ENCODE measurements around the gene STAU1. TPM values are rescaled to one million over a fixed set of nuclear protein-coding genes. Genes with fewer than 3 reads are reported as not detected.
"Not testable (repeated sequence)": the region's sequence is repeated elsewhere in the genome, so short reads cannot be mapped to it uniquely, and the experiment has no call there.

Gene STAU1
- polyA plus RNA-seq, 3 donors from 2014 or later: 18.0 to 43.3 (median 18.2) TPM

DNA sequence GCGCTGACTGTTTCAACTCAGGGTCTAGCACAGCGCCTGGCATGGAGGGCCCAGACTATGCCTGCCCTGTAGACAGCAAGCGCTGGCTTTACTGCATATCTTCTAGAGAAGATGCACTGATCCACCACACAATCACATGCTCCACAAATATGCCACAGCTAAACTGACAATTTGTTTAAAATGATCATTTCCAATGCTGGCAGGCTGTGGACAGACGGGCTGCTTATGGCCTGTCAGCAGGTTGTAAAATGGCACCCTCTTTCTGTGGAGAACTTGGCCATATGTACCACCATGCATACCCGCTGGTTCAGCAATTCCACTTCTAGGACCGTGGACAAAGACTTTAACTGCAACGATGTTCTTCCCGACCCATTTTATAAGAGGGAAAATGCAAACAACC lies 40.8 kb downstream of the STAU1 start:
- peaks cover 4 to 22% (median 6%) of the 10 kb centered on the region in 3 donors for H3K36me3 Mint-ChIP-seq
- peaks cover 28 to 46% of the 10 kb centered on the region in 2 donors for H3K4me1 Mint-ChIP-seq
- H3K4me3 Mint-ChIP-seq: no peak overlapping the region
- H3K9me3 Mint-ChIP-seq: no peaks in the 10 kb centered on the region
- H3K27ac Mint-ChIP-seq: peak overlapping the region in 3 of 6 donors; percentile 18 to 46 (median 26)
- peaks cover 0 to 2% (median 0%) of the 10 kb centered on the region in 3 donors for H3K27me3 Mint-ChIP-seq (ENCODE audit: low read depth in 3 of 3)
- DNase-seq: no peak

DNA sequence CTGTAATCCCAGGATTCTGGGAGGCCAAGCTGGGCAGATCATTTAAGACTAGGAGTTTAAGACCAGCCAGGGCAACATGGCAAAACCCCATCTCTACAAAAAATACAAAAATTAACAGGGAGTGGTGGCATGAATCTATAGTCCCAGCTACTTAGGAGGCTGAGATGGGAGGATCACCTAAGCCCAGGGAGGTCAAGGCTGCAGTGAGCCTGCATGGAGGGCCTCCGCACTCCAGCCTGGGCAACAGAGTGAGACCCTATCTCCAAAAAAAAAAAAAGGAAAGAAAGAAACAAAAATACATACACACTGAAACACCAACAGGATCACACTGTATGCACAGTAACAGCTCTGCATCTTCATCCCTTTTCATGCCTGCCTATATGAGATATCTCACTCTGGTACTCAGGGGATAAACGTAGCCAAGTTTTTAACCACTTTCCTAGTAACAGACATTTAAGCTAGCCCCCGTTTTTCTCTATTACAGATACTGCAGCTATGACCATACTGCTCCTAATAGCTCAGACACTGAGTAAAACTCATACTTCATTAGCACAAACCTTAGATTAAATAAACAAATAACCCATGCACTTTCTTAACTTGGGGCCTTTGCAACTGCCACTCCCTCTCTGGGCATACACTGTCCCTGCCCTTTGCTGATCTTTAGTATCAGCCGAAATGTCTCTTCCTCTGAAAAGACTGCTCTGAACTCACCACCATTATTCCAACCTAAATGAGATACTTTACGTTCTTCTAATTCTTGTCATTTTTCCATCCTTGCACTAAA lies 41.5 kb downstream of the STAU1 start:
- H3K36me3 Mint-ChIP-seq: peaks cover 4 to 18% (median 6%) of the 10 kb centered on the region in 3 donors
- H3K4me1 Mint-ChIP-seq: peaks cover 28 to 46% of the 10 kb centered on the region in 2 donors
- peak overlapping the region in 3 of 6 donors; percentile 18 to 32 (median 26) for H3K27ac Mint-ChIP-seq
- H3K9me3 Mint-ChIP-seq: no peaks in the 10 kb centered on the region
- peaks cover 0 to 2% (median 0%) of the 10 kb centered on the region in 3 donors for H3K27me3 Mint-ChIP-seq (ENCODE audit: low read depth in 3 of 3)
- DNase-seq: no peak
- no peak overlapping the region for H3K4me3 Mint-ChIP-seq

DNA sequence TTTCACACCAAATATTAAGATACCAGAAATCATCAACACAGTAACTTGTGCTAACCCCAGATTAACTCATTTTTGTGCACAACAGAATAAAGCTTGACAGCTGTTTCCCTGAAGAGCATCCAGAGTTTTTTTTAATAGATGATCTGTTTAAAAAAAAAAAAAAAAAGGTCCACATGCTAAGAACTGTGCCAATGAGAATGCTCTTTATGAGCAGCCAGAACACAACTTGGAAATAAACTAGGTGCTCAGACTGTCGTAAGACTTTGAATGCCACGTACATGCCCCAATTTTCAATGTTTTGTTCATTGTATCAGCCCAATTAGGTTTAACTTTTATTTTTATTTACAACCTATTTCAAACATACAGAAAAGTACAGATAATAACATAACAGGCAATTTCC lies 47.3 kb downstream of the STAU1 start:
- no peaks in the 10 kb centered on the region for H3K9me3 Mint-ChIP-seq
- peaks cover 0 to 2% (median 0%) of the 10 kb centered on the region in 3 donors for H3K27me3 Mint-ChIP-seq (ENCODE audit: low read depth in 3 of 3)
- DNase-seq: no peak
- peak overlapping the region; percentile 7 to 77 (median 56) for H3K27ac Mint-ChIP-seq
- H3K36me3 Mint-ChIP-seq: peaks cover 0 to 10% (median 4%) of the 10 kb centered on the region in 3 donors
- H3K4me1 Mint-ChIP-seq: peaks cover 26 to 48% of the 10 kb centered on the region in 2 donors
- H3K4me3 Mint-ChIP-seq: no peak overlapping the region

GRCh38 chr20:49140411-49140810 lies 47.7 kb downstream of the STAU1 start:
- DNase-seq: no peak
- peak overlapping the region; percentile 7 to 77 (median 56) for H3K27ac Mint-ChIP-seq
- H3K36me3 Mint-ChIP-seq: peaks cover 0 to 10% (median 5%) of the 10 kb centered on the region in 3 donors
- H3K4me3 Mint-ChIP-seq: peak overlapping the region in 1 of 5 donors; percentile 5
- no peaks in the 10 kb centered on the region for H3K9me3 Mint-ChIP-seq
- H3K27me3 Mint-ChIP-seq (ENCODE audit: low read depth in 3 of 3): no peaks in the 10 kb centered on the region
- peaks cover 26 to 48% of the 10 kb centered on the region in 2 donors for H3K4me1 Mint-ChIP-seq

- H3K9me3 Mint-ChIP-seq: no peaks in the 10 kb centered on the region
- H3K27ac Mint-ChIP-seq: peak overlapping the region in 1 of 6 donors; percentile 40
- peaks cover 0 to 13% (median 9%) of the 10 kb centered on the region in 3 donors for H3K36me3 Mint-ChIP-seq
Measured at GRCh38 chr20:49138431-49138830, 49.7 kb downstream of the STAU1 start.

GRCh38 chr20:49136817-49137571 lies 51.1 kb downstream of the STAU1 start:
- H3K27ac Mint-ChIP-seq: peak overlapping the region in 2 of 6 donors; percentile 28 to 48
- H3K9me3 Mint-ChIP-seq: no peaks in the 10 kb centered on the region
- DNase-seq: no peak
- H3K4me1 Mint-ChIP-seq: peaks cover 9 to 37% of the 10 kb centered on the region in 2 donors
- H3K27me3 Mint-ChIP-seq (ENCODE audit: low read depth in 3 of 3): no peaks in the 10 kb centered on the region
- no peak overlapping the region for H3K4me3 Mint-ChIP-seq
- peaks cover 0 to 18% (median 13%) of the 10 kb centered on the region in 3 donors for H3K36me3 Mint-ChIP-seq

More at GRCh38 chr20:49138431-49138830, 49.7 kb downstream of the STAU1 start:
- DNase-seq: no peak
- no peaks in the 10 kb centered on the region for H3K27me3 Mint-ChIP-seq (ENCODE audit: low read depth in 3 of 3)
- H3K4me1 Mint-ChIP-seq: peaks cover 14 to 34% of the 10 kb centered on the region in 2 donors
- no peak overlapping the region for H3K4me3 Mint-ChIP-seq

- not testable (repeated sequence) for H3K27me3 Mint-ChIP-seq (ENCODE audit: low read depth in 3 of 3)
- peak overlapping the region in 2 of 6 donors; percentile 22 to 56 for H3K27ac Mint-ChIP-seq
Measured at GRCh38 chr20:49134797-49135196, 53.3 kb downstream of the STAU1 start.

DNA sequence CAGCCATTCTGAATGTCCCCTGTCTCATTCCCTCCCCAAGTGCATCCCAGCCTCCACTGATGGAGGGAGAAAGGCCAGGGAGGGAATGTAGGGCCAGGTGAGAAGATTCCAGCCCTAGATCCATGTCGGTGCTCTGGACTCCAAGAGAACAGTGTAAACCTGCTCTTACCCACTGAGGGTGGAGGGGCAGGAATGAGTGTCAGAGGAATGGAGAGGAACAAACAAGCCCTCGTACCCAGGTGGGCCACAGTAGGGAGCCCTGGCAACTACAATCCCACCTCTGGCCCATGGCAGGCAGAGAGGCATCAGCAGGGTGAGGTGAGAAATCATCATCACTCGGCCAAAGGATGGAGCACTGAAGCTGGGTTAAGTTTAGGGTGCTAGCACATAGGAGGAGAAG lies 54.6 kb downstream of the STAU1 start:
- H3K27ac Mint-ChIP-seq: peak overlapping the region in 5 of 6 donors; percentile 18 to 62 (median 49)
- H3K36me3 Mint-ChIP-seq: peaks cover 5 to 22% (median 16%) of the 10 kb centered on the region in 3 donors
- no peak for DNase-seq

More at GRCh38 chr20:49134797-49135196, 53.3 kb downstream of the STAU1 start:
- not testable (repeated sequence) for H3K9me3 Mint-ChIP-seq, H3K4me3 Mint-ChIP-seq, DNase-seq
- peaks cover 5 to 22% (median 16%) of the 10 kb centered on the region in 3 donors for H3K36me3 Mint-ChIP-seq
- peaks cover 5 to 31% of the 10 kb centered on the region in 2 donors for H3K4me1 Mint-ChIP-seq

DNA sequence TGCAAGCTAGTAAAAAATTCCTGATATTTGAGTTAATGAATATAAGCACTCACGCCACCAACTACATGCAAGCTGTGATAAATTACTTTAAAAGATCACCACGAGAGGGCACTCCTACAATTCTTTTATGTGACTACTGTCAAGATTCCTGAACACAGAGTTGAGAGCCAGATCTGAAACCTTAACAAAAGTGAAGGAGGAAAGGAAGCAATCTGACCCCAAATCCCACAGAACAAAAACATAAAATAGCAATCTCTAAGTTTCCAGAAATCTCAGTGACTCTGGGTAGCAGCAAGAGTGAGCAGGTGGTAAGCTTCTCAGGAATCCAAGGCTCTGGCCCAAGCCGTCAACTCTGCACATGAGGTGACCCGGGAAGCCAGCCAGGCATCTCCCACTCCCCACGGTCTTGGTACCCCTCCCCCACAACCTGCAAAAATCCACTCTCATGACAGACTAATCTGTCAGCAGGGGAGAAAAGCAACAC lies 55.1 kb downstream of the STAU1 start:
- Mint-ChIP-seq H3K4me3 (no peak overlapping the region), H3K9me3 (no peaks in the 10 kb centered on the region), H3K4me1 (peaks cover 3 to 20% of the 10 kb centered on the region in 2 donors), H3K27me3 (ENCODE audit: low read depth in 3 of 3) (no peaks in the 10 kb centered on the region), H3K36me3 (peaks cover 5 to 19% (median 14%) of the 10 kb centered on the region in 3 donors), H3K27ac (peak overlapping the region; percentile 25 to 85 (median 62))
- DNase-seq: peak; percentile 41 to 52 (median 44)

More for the DNA sequence above, 54.6 kb downstream of the STAU1 start:
- peaks cover 5 to 26% of the 10 kb centered on the region in 2 donors for H3K4me1 Mint-ChIP-seq
- no peak overlapping the region for H3K4me3 Mint-ChIP-seq
- H3K27me3 Mint-ChIP-seq (ENCODE audit: low read depth in 3 of 3): no peaks in the 10 kb centered on the region
- H3K9me3 Mint-ChIP-seq: no peaks in the 10 kb centered on the region

DNA sequence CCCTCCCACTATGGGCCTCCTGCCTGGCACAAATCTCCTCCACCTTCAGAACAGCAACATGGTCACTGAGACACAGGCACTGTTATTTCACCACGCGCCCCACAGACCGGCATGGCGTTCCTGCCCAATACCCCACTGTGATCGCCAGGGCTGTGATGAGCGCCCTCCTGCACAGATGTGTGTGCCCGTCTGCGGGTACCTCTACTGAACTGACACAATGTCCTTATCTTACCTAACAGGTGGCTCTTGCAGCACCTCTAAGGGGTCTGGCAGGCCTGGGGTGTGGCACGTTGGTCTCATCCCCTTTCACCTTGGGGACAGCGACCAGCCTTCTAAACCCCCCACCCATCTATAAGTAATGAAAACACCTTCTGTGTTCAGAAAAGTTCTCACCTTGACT lies 64.2 kb downstream of the STAU1 start:
- Mint-ChIP-seq H3K4me1 (peaks cover 0 to 2% of the 10 kb centered on the region in 2 donors), H3K4me3 (no peak overlapping the region), H3K27ac (peak overlapping the region in 3 of 6 donors; percentile 45 to 87 (median 79)), H3K36me3 (peaks cover 11 to 37% (median 20%) of the 10 kb centered on the region in 3 donors), H3K27me3 (ENCODE audit: low read depth in 3 of 3) (no peaks in the 10 kb centered on the region), H3K9me3 (no peaks in the 10 kb centered on the region)
- no peak for DNase-seq

- H3K4me1 Mint-ChIP-seq: peaks cover 0 to 2% of the 10 kb centered on the region in 2 donors
- no peak overlapping the region for H3K27ac Mint-ChIP-seq
- no peaks in the 10 kb centered on the region for H3K9me3 Mint-ChIP-seq
- peaks cover 17 to 48% (median 26%) of the 10 kb centered on the region in 3 donors for H3K36me3 Mint-ChIP-seq
- no peak overlapping the region for H3K4me3 Mint-ChIP-seq
- no peak for DNase-seq
- H3K27me3 Mint-ChIP-seq (ENCODE audit: low read depth in 3 of 3): peaks cover 0 to 2% (median 0%) of the 10 kb centered on the region in 3 donors
Measured at GRCh38 chr20:49122920-49123319, 65.2 kb downstream of the STAU1 start.

DNA sequence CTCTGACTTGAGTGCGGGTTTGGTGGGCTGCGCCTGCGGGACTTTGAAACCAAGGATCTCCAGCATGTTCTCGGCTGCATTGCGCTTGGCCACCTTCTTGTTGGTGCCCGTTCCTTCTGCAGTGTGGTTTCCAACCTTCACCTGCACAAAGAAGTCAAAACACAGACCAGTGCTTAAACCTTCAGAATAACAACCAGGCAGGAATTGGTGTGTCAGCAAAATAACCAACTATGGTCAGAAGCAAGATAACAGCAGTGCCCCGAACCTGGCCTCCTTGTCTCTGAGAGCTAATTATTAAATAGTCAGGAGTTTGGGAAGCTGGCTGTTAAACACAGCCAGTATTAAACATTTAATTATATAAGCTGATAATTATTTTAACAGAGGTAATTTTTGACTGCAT lies 68.1 kb downstream of the STAU1 start:
- Mint-ChIP-seq H3K36me3 (peaks cover 18 to 61% (median 26%) of the 10 kb centered on the region in 3 donors), H3K27me3 (ENCODE audit: low read depth in 3 of 3) (peaks cover 0 to 4% (median 0%) of the 10 kb centered on the region in 3 donors), H3K27ac (no peak overlapping the region), H3K4me3 (no peak overlapping the region), H3K4me1 (peaks cover 0 to 2% of the 10 kb centered on the region in 2 donors), H3K9me3 (no peaks in the 10 kb centered on the region)
- DNase-seq: no peak

DNA sequence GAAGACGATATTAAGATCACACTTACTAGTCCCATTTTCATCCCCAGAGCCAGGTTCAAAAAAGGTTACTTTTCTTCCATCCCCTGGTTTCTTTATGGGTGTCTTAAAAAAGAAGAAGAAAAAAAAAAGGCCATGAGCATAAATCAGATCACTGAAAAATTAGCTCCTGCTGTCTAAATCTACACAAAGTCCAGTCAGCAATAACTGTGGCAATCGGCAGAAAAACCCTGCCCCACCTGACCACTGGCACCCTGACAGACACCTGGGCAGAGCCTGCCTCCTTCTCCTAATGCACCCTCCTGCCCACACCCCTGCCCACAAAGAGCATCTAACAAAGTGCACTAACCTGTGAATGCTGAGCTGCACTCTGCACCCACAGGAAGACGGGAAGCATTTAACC lies 69.8 kb downstream of the STAU1 start:
- H3K36me3 Mint-ChIP-seq: peaks cover 25 to 64% (median 25%) of the 10 kb centered on the region in 3 donors
- no peak overlapping the region for H3K4me3 Mint-ChIP-seq
- DNase-seq: no peak
- H3K27ac Mint-ChIP-seq: peak overlapping the region in 1 of 6 donors; percentile 56
- peaks cover 0 to 2% of the 10 kb centered on the region in 2 donors for H3K4me1 Mint-ChIP-seq
- no peaks in the 10 kb centered on the region for H3K9me3 Mint-ChIP-seq
- peaks cover 0 to 4% (median 0%) of the 10 kb centered on the region in 3 donors for H3K27me3 Mint-ChIP-seq (ENCODE audit: low read depth in 3 of 3)

Measured in immature natural killer cell (primary cell).